Urothelium cell line (cell line): ENCODE data around the gene KLF15.

Source experiments
- DNase-seq: peaks from one replicate; pipeline ENCODE4 v3.0.0; 2011; ENCODE audit warnings: low spot score, mixed read lengths
- FAIRE-seq: peaks from 2 replicates; lab custom pipeline; 2011; peaks lifted over from hg19 to GRCh38; lab: Jason Lieb, UNC

Gene KLF15

DNA sequence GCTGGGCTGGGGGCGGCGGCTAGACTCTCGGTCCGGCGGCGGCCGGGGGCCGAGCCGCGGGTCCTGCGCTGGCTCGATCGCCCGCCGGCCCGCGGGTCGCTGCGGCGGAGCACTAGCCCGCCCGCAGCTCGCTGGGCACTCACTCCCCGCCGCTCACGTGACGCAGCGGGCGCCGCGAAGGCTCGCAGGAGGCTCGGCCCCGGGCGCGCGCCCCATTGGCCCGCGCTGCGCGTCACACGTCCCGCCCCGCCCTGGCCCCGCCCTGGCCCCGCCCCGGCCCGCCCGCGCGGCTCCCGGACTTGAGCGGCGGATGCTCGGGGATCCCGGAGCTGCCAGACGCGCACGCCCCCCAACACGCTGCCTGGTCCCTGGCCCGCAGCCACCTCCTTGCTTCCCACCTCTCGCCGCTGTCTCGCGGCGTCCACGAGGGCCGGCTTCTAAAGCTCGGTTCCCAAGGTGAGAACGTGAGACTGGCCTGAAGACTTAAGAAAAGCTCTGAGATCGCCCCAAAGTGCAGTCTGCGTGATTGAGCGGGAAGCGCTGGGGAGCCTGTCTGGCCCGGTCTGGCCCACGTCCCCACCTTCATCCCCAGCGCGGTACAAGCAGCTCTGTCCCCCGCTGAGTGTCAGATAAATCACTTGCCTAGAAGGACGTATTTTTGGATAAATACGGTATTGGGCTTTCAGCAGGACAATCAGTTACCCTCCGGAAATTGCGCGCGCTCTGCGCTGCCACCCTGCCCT lies at the start of gene KLF15:
KLF15 (minus strand) TSS at position 114 of the 743 bp plus-strand sequence. CDS start 4,486 bp downstream, outside the sequence.
- FAIRE-seq (peak; percentile 97), DNase-seq (peak; percentile 99)

DNA sequence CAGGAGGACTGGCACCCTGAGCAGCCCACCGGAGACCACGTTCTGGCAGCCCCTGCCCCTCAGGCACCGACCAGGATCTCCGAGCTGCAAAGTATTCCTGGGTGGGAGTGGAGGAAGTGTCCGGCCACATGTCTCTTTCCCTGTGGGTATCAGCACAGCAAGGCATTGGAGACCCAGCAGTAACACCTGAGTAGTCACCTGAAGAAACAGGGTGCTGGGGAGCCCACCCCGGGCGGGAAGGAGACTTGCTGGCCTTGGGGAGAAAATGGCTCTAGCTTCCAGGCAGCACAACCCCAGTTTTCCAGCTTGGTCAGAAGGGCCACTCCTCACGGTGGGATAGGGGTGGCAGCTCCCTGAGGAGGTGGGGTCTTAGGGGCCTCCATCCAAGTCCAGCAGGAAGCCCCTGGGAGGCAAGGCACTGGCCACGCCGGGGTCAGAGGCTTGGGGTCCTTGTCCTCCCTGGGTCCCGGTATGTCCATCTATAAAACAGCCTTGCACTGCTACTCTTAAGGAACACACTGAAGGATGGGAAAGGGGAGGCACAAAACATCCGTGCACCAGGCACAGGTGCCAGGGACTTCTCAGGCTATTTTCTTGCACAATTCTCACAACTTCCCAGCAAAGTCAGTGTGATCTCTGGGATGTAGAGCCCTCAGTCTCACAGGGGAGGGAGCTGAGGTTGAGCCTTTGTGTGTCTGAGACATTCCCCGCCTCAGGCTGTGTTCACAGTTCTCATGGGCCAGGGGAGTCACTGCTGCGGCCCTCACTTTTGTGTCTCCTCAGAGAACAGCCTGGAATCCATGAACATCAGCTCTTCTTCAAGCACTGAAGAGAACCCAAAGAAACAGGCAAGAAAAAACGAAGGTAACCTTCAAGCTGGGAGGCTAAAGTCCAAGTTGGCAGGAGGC lies 49.4 kb upstream of the KLF15 start:
- FAIRE-seq (peak; percentile 66), DNase-seq (no peak)

DNA sequence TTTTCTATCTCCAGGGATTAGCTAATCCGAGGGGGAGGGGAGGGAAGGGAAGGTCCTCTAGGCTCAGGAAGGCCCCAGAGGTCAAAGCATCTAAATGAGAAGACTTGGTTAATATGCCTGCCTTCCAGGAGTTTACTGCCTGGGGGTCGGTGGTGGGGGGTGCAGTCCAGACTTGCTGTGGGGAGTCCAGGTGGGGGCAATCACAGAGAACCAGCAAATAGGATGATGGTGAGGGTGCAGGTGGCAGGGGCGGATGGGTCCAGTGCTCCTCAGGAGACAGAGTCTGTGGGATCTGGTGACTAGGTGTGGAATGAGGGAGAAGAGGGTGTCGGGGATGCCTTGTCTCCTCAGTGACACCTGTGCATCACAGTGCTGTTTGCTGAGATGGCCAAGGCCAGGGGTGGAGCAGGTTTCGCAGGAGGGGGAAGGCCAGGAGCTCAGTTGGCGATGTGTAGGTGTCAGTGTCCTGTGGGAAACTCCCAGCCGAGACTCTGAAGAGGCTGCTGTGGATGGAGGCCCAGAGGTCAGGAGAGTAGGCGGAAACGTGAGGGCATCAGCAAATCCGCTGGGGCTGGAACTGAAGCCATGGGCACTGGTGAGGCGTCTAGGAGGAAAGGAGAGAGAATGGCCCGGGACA lies 45.6 kb upstream of the KLF15 start:
- no peak for DNase-seq
- no peak for FAIRE-seq

DNA sequence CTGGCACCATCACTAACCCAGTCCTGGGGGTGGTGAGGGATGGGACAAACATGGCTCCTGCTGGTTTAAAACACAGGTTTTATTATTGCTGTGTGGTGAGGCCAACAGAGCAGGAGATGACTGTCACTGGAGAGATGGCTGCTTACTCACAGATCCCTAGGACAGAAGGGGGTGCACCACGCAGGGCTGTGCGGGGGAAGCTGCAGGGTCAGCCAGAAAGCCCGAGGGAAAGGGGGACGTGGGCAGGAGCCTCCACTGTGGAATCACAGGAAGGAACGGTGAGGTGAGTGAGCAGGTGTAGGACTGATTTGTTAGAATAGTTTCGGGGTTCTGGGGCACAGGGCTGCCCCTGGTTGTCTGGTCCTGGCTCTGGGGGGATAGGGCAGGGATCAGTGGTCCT lies 45.0 kb upstream of the KLF15 start:
- FAIRE-seq (no peak), DNase-seq (no peak)

DNA sequence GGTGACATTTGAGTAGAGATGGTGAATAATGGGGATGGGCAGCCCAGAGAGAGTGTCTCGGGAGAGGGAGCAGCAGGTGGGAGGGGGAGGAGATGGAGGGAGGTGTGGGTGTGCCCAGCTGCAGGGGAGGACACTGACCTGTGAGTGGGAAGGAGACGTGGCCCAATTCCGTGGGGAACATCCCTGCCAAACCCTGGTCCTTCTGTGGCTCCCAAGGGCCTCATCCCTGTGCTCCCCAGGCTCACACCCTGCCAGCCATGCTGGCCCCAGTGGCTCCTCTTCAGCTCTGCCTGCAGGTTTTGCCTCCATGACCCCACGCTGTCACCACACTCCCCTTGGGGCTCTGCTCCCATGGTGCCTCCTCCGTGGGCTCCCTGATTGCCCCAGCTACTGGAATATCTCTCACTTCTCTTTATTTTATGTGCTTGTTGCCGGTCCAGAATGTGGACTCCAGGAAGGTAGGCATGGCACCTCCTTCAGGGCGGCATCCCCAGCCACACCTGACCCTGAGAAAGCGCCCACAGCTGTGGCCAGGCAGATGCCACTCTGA lies 44.5 kb upstream of the KLF15 start:
- DNase-seq (no peak), FAIRE-seq (no peak)

DNA sequence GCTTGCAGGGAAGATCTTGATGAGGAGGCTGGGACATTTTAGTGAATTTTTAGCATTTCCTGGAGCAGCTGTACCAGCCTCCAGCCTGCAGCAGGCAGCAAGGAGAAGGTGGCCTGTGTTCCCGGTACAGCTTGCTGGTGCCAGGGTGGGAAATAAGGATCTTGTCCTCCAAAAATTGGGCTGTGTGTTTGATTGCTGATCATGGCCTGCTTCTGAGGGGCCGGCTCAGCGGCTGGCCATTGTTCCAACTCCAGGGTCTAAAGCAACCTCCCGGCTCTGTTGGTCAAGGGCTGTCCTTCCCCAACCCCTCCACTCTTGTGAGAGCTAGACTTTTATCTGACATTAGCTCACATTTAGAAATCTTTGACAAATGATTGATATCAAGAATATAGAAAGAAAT lies 42.5 kb upstream of the KLF15 start:
- FAIRE-seq: no peak
- no peak for DNase-seq

DNA sequence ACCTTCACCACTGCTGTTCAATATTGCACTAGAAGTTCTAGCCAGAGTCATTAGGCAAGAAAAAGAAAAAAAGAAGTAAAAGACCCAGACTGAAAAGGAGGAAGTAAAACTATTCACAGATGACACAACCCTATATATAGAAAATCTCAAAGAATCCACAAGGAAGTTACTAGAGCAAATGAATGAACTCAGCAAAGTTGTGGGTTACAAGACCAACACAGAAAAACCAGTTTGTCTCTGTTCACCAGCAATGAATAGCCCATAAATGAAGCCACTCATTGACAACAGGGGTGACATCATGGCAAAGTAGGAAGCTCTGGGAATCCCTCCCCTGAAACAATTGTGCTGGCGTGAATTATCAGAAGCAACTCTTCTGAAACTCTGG lies 42.1 kb upstream of the KLF15 start:
- no peak for FAIRE-seq
- DNase-seq: no peak

DNA sequence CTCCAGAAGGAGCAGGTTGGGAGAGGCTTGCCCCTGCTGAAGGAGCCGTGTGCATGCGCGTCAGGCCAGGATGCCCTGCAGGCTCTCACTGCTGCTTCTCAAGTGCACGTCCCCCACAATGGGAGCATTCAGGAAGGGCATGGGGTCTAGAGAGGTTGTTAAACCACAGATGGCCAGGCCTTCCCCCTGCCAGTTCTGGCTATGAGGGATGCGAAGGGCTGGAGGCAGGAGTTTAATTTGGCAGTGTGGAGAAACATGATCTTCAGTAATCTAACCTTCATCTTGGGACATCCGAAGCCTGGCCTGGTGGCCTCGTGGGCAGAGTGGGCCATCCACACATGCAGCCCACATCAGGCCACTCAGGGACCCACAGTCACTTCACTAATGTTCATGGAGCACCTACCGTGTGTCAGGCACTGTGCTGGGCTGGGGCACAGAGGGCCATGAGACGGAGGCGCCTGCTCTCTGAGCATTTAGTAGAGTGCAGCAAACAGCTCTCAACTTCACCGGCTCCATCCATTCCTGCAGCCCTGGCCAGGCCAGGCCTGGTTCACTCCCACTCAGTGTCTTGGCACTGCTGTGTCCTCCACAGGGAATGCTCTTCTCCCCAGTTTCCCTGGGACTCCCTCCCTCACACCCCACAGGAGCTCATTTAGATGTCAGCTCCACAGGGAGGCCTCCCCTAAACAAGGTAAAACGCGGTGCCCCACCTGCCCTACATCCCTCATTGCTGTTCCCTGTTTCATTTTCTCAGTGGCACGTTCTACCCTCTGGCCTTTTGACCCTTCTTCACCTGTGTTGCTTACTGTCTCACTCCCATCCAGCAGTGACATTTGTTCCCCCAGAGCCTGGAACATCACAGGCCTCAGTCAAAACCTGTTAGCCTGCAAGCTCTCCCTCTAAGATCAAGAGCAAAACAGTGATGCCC lies 41.5 kb upstream of the KLF15 start:
- DNase-seq: no peak
- FAIRE-seq: peak; percentile 72

DNA sequence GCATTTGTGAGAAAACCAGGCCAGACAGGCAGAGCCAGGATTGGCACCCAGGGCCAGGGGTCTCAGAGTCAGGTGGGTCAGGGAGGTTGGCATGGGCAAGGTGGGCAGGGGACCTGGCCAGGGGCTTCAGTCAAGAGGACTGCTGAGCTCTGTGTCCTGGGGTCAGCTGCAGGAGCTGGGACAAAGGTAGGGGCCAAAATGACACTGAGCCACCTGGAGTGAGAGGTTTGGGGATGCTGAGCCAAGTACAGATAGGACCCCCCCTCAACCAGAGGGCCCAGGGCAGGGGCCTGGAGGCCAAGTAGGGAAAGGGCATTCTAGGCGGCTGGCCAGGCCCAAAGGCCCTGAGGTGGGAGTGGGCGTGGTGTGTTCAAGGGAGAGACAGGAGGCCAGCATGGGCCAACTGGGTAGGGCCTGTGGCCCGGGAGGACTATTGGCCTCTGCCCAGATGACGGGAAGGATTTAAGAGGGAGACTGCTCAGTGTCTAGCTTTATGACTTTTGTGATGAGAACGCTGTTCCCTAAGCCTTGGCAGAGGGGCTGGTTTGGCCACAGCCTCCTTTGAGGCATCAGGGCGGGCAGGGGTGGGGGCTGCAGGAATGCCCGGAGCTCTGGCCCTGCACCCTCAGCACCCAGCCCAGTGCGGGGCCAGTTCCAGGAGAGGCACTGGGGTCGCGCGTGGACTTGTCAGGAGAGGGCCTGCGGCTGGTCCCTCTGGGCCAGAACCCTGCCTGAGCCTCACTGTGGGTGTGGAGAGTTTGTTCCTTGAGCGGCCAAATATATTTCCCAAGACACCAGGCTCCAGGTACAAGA lies 40.6 kb upstream of the KLF15 start:
- FAIRE-seq: no peak
- DNase-seq: no peak

DNA sequence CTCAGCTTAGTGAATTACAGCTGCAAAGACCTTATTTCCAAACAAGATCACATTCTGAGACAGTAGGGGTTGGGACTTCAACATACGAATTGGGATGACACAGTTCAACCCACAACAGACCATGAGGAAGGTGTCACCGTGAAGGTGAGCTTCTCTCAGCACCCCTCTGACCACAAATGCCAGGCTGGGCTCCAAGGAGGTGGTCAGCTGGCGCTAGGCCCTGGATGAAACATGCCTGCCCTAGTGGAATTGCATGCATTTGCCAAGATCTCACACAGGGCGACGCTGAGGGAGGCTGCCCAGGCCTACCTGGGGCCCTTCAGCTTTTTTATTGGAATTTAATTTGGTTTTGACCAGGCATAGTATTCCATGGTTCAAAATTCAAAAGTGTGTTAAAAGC lies 39.3 kb upstream of the KLF15 start:
- FAIRE-seq: peak; percentile 63
- DNase-seq: no peak

DNA sequence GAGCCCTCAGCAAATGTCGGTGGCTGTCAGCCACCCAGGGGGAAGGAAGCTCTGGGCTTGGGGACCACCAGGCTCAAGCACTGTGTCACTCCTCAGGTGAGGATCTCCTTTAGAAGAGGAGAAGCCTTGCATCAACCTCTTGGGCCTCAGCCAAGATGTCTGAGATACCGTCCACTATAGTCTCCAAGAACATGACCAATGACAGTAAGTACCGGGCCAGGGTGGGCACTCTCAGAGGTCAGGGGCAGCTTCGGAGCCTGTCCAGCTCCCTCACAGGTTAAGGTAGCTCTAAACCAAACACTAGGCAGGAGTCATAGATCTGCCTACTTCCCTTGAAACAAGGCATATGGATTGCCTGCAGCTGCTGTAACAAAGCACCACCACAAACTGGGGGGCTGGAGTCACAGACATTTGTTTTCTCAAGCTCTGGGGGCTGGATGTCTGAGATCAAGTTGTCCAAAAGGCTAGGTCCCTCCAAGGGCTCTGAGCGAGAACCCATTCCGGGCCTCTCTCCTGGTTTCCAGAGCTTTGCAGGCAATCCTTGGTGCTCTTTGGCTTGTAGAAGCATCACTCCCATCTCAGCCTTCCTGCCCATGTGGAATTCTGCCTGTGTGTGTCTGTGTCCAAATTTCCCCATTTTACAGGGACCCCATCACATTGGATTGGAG lies 38.8 kb upstream of the KLF15 start:
- FAIRE-seq (peak; percentile 37), DNase-seq (no peak)

DNA sequence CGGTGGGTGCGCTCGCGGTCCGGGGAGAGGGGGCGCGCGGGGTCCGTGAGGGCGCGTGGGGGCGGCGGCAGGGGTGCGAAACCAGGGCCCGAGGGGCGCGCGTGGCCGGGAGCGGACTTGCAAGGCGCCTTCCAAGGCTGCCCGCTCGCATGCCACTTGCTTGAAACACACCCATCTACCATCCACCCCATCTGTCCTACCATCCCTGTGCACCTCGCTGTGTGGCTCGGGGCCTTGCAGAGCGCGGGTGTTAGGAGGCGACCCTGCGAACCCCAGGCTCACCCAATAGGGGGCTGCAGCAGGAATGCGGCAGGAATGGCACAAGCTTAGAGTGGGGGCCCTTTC lies 37.7 kb upstream of the KLF15 start:
- no peak for DNase-seq
- no peak for FAIRE-seq

DNA sequence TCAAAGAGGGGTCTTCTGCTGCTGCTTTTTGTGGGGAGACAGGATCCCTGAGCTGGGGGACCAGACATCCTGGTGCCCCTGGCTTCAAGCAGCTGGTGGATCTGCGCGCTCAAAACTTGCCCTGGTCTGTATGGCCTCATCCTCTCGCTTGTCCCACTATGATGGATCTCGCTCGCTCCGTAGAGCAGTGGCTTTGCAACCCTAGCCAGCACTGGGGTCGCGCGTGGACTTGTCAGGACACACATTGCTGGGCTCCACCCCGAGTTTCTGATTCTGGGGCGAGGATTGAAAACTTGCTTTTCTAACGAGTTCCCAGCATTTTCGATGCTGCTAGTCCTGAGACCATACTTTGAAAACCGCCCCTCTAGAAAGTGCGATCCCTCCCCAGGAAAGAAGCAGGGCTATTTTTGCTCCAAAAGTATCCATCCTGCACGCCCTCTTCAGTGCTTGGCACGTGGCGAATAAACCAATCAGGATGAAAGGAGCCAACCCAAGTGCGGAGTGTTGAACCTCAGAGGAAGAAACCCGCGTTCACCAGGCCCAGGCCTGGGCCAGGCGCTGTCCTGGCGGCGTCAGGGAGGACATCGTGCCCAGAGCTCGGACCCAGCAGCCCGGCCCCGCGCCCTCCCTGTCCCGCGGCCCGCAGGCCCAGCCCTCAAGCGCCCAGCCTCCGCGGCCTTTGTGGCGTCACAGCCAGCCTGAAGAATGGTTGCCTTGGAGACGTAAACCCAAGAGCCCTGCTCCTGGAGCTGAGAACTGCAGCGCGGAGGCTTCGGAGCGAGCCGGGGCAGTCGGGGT lies 37.2 kb upstream of the KLF15 start, which contains the start of gene CFAP100:
CFAP100 (plus strand) TSS at position 731 of the 798 bp plus-strand sequence. CDS start 1,092 bp downstream, outside the sequence.
- DNase-seq (no peak), FAIRE-seq (no peak)

DNA sequence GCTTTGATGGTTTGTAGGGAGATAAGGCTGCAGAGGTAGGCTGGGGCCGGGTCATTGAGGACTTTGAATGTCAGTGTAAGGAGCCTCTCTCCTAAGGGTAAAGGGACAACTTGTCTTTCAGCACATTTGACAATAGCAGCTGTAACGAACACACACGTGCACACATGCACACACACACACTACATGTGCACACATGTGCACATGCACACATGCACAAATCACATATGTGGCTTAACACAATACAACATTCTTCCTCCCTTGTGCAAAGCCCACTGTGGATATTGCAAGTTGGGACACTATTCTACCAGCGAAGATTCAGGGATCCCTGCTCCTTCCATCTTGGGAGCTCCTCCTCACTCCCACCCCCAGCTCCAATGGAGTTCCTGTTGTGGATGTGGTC lies 36.4 kb upstream of the KLF15 start:
- peak; percentile 88 for FAIRE-seq

DNA sequence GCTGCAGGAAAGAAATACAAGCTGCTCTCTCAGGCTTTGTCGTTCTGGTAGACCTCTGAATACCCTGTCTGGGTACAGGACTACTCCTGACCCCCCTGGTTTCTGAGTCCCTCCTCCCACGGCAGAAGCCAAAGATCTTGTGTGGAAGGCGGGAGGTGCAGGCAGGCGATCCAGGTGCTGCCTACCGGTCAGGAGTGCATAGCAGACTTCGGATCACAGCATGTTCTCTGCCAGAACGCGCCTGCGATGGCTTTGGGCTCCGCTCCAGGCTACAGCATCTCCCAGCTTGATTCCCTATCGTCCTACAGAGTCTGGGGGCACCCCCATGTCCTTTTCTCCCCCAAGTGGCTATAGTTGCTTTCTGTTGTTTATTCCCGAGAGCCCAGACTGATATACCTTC lies 35.0 kb upstream of the KLF15 start:
- FAIRE-seq: peak; percentile 40
- no peak for DNase-seq

More for the DNA sequence above, 36.4 kb upstream of the KLF15 start:
- DNase-seq: no peak

DNA sequence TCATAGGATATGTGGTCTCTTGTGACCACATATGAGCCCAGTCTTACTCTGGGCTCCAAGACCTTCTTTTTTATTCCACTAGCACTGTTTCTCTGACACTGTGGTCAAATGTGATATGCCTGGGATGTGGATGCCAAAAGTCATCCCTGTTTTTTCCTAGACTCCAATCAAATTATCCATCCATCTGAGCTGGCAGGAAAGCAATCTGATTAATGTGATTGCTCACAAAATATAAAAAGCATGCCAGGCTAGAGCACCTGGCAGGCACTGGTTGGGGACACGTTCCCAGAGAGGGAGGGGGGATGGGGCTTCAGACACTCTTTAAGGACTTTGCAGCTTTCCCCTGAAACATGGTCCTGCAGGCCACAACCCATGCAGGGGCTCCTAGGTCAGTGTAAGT lies 34.4 kb upstream of the KLF15 start:
- DNase-seq (no peak), FAIRE-seq (no peak)

DNA sequence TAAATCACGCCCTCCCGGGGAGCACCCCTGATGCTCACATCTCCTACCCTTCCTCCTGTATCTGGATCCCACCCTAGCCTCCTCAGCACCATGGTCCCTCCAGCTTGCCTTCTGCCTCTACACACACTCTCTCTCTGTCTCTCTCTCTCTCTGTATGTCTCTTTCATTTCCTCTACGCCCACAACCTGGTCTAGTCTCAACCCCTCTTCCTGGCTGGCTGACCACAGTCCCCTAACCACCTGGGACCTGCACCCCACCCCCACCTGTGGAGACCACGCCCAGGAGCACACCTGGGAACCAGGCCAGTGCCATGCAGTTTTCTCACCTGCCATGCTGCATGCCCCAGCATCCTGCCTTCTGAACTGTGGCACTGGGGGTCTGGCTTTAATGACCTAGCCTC lies 33.5 kb upstream of the KLF15 start:
- no peak for DNase-seq
- FAIRE-seq: no peak

DNA sequence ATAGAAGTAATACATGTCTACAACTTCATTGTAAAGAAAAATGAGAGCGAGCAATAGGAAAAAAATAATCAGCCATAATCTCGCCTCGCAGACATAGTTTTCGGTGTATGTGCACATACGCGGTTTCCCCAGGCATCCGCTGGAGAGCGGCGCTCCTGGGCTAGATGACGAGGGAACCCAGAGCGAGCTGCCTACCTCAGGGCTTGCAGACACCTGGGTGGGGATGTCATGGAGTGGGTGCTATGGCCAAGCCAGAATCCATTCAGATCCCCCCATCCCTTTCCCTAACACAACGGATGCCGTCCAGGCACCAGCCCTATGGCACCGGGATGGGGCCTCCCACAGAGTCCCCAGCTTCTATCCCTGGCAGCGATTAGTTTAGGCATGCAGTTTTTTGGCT lies 33.0 kb upstream of the KLF15 start:
- FAIRE-seq (no peak), DNase-seq (no peak)
